ENCODE measurements around the gene AP1G1.
A peak's percentile ranks its signal among the peaks of the same experiment; 100 is the strongest.
"Not testable (repeated sequence)": the region's sequence is repeated elsewhere in the genome, so short reads cannot be mapped to it uniquely, and the experiment has no call there.

AP1G1 gene

DNA sequence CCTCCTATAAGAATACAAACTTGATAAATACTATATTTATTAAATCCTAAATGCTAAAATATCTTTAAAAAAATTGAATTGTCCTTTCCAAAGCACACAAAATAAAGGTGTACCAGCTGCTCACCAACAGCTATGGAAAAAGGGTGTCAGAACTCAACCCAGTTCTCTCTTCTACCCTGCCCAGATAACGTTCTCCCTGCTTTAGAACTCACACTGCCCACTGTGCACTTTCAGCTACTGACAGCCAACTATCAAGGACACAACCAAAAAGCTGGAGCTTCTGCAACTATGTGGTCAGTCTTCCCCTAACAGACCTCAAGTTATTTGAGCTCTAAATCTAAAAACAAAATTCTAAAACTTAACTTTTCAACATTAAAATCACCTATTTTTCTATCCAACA, 13.7 kb downstream of the AP1G1 start:
- H3K9me3 Mint-ChIP-seq = no peaks in the 10 kb centered on the region
- DNase-seq = no peak
- no peaks in the 10 kb centered on the region for H3K4me1 Mint-ChIP-seq
- peak overlapping the region; percentile 5 for H3K27ac Mint-ChIP-seq
- TF ChIP-seq, protein P1, sequence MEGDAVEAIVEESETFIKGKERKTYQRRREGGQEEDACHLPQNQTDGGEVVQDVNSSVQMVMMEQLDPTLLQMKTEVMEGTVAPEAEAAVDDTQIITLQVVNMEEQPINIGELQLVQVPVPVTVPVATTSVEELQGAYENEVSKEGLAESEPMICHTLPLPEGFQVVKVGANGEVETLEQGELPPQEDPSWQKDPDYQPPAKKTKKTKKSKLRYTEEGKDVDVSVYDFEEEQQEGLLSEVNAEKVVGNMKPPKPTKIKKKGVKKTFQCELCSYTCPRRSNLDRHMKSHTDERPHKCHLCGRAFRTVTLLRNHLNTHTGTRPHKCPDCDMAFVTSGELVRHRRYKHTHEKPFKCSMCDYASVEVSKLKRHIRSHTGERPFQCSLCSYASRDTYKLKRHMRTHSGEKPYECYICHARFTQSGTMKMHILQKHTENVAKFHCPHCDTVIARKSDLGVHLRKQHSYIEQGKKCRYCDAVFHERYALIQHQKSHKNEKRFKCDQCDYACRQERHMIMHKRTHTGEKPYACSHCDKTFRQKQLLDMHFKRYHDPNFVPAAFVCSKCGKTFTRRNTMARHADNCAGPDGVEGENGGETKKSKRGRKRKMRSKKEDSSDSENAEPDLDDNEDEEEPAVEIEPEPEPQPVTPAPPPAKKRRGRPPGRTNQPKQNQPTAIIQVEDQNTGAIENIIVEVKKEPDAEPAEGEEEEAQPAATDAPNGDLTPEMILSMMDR (IDR thresholded peaks at IDR 0.05) = no peak
- H3K4me3 Mint-ChIP-seq = no peak overlapping the region
- peaks cover 38% of the 10 kb centered on the region for H3K36me3 Mint-ChIP-seq (ENCODE audit: low read depth)
- no peaks in the 10 kb centered on the region for H3K27me3 Mint-ChIP-seq (ENCODE audit: low read depth, poor library complexity)

DNA sequence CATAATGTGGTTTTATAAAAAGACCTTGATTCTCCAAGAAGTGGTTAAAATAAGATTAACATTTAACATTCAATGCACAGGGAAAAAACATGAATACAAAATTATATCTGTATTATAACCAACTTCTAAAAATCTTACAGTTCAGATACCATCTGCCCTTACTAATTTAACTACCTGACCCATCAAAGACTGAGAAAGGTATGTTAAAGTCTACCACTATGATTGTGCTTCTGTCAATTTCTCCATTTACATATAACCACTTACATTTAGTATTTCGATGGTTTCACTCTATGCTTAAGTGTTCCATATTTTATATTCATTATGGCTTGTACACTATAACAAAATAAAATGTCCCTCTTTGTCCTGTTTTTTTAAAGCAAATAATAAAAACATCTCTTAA, 14.6 kb downstream of the AP1G1 start:
- H3K27ac Mint-ChIP-seq = no peak overlapping the region
- no peak overlapping the region for H3K4me3 Mint-ChIP-seq
- TF ChIP-seq, protein P1 (IDR thresholded peaks at IDR 0.05) = no peak
- H3K4me1 Mint-ChIP-seq = no peaks in the 10 kb centered on the region
- H3K9me3 Mint-ChIP-seq = no peaks in the 10 kb centered on the region
- H3K36me3 Mint-ChIP-seq (ENCODE audit: low read depth) = peaks cover 40% of the 10 kb centered on the region
- no peaks in the 10 kb centered on the region for H3K27me3 Mint-ChIP-seq (ENCODE audit: low read depth, poor library complexity)
- DNase-seq = no peak

DNA sequence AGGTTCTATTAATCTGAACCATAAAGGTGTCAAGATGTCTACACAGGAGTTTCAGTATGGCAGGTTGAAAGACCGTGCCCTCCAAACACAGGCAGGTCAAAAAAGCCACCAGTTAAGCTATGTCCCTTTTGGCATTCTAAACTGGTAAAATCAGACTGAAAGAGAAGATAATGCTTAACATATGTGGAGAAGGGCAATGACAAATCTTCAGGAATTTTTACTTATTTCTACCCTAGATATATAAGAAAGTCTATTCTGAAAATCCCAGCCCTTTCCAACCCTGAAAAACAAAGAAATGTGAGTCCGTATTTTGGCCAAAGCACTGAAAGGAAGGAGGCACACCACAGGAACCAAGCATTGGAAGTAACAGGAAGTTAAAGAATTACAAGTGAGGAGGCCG, 16.5 kb downstream of the AP1G1 start:
- no peaks in the 10 kb centered on the region for H3K4me1 Mint-ChIP-seq
- H3K27ac Mint-ChIP-seq = peak overlapping the region; percentile 46
- no peak for DNase-seq

DNA sequence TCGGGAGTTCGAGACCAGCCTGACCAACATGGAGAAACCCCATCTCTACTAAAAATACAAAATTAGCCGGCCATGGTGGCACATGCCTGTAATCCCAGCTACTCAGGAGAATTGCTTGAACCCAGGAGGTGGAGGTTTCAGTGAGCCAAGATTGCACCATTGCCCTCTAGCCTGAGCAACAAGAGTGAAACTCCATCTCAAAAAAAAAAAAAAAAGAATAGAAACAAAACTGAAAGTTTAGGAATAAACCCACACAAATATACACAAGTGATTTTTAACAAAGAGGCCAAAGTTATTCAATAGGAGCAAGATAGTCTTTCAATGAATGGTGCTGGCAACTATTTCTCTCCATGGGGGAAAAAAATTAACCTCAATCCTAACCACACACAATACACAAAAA, 18.3 kb downstream of the AP1G1 start:
- H3K27me3 Mint-ChIP-seq (ENCODE audit: low read depth, poor library complexity); H3K27ac Mint-ChIP-seq; DNase-seq; H3K4me1 Mint-ChIP-seq; H3K9me3 Mint-ChIP-seq; H3K4me3 Mint-ChIP-seq: not testable (repeated sequence)
- peaks cover 58% of the 10 kb centered on the region for H3K36me3 Mint-ChIP-seq (ENCODE audit: low read depth)

More for the DNA sequence above, 16.5 kb downstream of the AP1G1 start:
- Mint-ChIP-seq H3K9me3 (no peaks in the 10 kb centered on the region), H3K36me3 (ENCODE audit: low read depth) (peaks cover 44% of the 10 kb centered on the region), H3K4me3 (no peak overlapping the region), H3K27me3 (ENCODE audit: low read depth, poor library complexity) (no peaks in the 10 kb centered on the region)
- TF ChIP-seq, protein P1 (IDR thresholded peaks at IDR 0.05) = no peak

DNA sequence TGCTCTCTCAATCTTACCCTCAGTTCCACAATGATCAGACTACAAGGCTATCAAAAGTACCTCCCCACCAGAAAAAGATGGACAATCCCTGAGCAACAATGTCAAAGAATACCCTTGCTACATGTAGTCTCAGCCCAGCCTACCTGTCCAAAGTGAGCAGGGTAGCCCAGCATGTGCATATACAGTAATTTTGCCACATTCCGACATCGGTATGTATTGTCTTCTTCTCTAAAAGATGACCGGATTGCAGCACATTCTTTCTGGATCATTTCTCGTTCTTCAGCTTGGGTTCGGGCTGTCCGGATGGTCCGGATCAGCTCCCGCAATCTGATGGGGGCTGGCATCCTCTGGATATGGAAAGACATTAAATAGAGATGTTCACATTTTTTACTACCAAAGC, 19.5 kb downstream of the AP1G1 start:
- no peak for DNase-seq
- TF ChIP-seq, protein P1 (IDR thresholded peaks at IDR 0.05) = no peak
- H3K27ac Mint-ChIP-seq = peak overlapping the region; percentile 1
- H3K9me3 Mint-ChIP-seq = no peaks in the 10 kb centered on the region
- H3K4me1 Mint-ChIP-seq = no peaks in the 10 kb centered on the region
- no peaks in the 10 kb centered on the region for H3K27me3 Mint-ChIP-seq (ENCODE audit: low read depth, poor library complexity)
- peaks cover 62% of the 10 kb centered on the region for H3K36me3 Mint-ChIP-seq (ENCODE audit: low read depth)
- H3K4me3 Mint-ChIP-seq = no peak overlapping the region

DNA sequence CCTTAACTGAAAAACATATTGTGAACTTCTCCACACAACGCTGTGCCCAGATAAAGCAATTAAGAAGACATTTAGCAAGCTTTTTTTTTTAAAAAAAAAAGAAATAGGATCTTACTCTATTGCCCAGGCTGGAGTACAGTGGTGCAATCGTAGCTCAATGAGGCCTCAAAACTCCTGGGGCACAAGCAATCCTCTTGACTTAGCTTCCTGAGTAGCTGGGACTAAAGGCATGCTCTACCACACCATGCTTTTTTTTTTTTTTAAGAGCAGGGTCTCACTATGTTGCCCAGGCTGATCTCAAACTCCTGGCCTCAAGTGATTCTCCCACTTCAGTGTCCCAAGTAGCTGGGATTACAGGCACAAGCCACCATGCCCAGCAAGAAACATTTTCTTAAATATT, 20.1 kb downstream of the AP1G1 start:
- H3K4me1 Mint-ChIP-seq = no peaks in the 10 kb centered on the region
- TF ChIP-seq, protein P1 (IDR thresholded peaks at IDR 0.05) = no peak
- no peaks in the 10 kb centered on the region for H3K9me3 Mint-ChIP-seq
- peaks cover 63% of the 10 kb centered on the region for H3K36me3 Mint-ChIP-seq (ENCODE audit: low read depth)
- no peak for DNase-seq
- no peaks in the 10 kb centered on the region for H3K27me3 Mint-ChIP-seq (ENCODE audit: low read depth, poor library complexity)
- no peak overlapping the region for H3K27ac Mint-ChIP-seq
- H3K4me3 Mint-ChIP-seq = no peak overlapping the region

DNA sequence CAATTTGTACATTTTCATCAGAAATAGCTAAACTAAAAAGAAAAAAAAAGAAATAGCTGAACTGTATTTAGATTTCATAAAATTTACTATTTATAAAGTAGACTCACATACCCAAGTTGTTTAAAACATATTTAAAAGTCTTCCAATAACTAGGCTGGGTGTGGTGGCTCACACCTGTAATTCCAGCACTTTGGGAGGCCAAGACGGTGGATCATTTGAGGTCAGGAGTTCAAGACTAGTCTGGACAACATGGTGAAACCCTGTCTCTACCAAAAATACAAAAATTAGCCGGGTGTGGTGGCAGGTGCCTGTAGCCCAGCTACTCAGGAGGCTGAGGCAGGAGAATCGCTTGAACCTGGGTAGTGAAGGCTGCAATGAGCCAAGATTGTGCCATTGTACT, 23.5 kb downstream of the AP1G1 start:
- not testable (repeated sequence) for DNase-seq; H3K4me1 Mint-ChIP-seq; H3K9me3 Mint-ChIP-seq; H3K4me3 Mint-ChIP-seq; H3K27me3 Mint-ChIP-seq (ENCODE audit: low read depth, poor library complexity); H3K27ac Mint-ChIP-seq
- peaks cover 61% of the 10 kb centered on the region for H3K36me3 Mint-ChIP-seq (ENCODE audit: low read depth)

Data from nephron progenitor cell (in vitro differentiated cells).